ENCODE measurements around the gene GNA15.
A peak's percentile ranks its signal among the peaks of the same experiment; 100 is the strongest.

Gene GNA15

DNA sequence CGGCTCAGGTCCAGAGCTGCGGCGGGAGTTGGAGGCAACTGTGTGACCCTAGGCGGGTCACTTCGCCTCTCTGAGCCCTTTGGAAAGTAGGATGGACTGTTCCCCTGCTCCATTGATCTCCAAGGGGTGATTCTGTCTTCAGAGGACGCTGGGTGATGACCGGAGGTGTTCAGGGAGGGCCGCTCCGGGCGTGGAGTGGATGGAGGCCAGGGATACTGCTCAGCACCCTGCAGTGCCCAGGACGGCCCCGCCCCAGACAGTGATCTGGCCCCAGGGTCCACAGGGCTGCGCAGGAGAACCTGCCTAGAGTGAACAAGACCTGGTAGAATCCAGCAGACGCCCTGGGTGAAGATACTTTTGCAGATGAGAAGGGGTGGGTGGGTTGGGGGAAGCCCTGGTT lies 56.9 kb downstream of the GNA15 start:
- POLR2A ChIA-PET: no interaction called here
- no peaks in the 10 kb centered on the region for H3K4me1 ChIP-seq (ENCODE audit: control insufficient read depth, insufficient read depth, low read length)
- peaks cover 0 to 62% of the 10 kb centered on the region in 2 experiments; a peak in 2 of 3 replicates for H3K36me3 ChIP-seq (ENCODE audit: control insufficient read depth in 2 of 2, insufficient read depth in 1 of 2, low read length in 2 of 2)
- CTCF ChIA-PET: no interaction called here
- H3K4me3 ChIP-seq (ENCODE audit: low read depth, low read length): no peak overlapping the region
- H3K9me3 ChIP-seq (ENCODE audit: control insufficient read depth, insufficient read depth, low read depth, low read length): no peaks in the 10 kb centered on the region
- H3K27ac ChIP-seq (ENCODE audit: extremely low read depth, low read depth, low read length): no peak overlapping the region
- TF ChIP-seq HIC1 (tag by site-specific recombination; IDR thresholded peaks at IDR 0.05): no peak
- no peak for TF ChIP-seq ZNF645 (tag by site-specific recombination; IDR thresholded peaks at IDR 0.05)
- no peak for TF ChIP-seq ZNF660 (tag by site-specific recombination; IDR thresholded peaks at IDR 0.05)
- no peak for TF ChIP-seq ZBTB44 (tag by site-specific recombination; IDR thresholded peaks at IDR 0.05)
- TF ChIP-seq ZNF266 (tag by site-specific recombination; IDR thresholded peaks at IDR 0.05; ENCODE audit: low read depth): no peak
- no peak for TF ChIP-seq HOXC10 (CRISPR knock-in tag; IDR thresholded peaks at IDR 0.05)
- no peak for TF ChIP-seq ZNF140 (tag by site-specific recombination; IDR thresholded peaks at IDR 0.05)
- no peak for TF ChIP-seq ZBTB8A (tag by site-specific recombination; IDR thresholded peaks at IDR 0.05)

- H3K4me1 ChIP-seq (ENCODE audit: control insufficient read depth, insufficient read depth, low read length): no peaks in the 10 kb centered on the region
- H3K27ac ChIP-seq (ENCODE audit: extremely low read depth, low read depth, low read length): no peak overlapping the region
- CTCF ChIA-PET: interaction anchor here (0.6 to 0.7 kb wide), 2 partner anchors 120 to 1434 kb away, joined by 3 read pairs; no protein-coding TSS in a partner anchor
- peaks cover 0 to 57% of the 10 kb centered on the region in 2 experiments; a peak in 2 of 3 replicates for H3K36me3 ChIP-seq (ENCODE audit: control insufficient read depth in 2 of 2, insufficient read depth in 1 of 2, low read length in 2 of 2)
- POLR2A ChIA-PET: no interaction called here
- no peak overlapping the region for H3K4me3 ChIP-seq (ENCODE audit: low read depth, low read length)
- H3K9me3 ChIP-seq (ENCODE audit: control insufficient read depth, insufficient read depth, low read depth, low read length): no peaks in the 10 kb centered on the region
- no peak for TF ChIP-seq ZNF175 (tag by site-specific recombination; IDR thresholded peaks at IDR 0.05)
- no peak for TF ChIP-seq ZNF501 (tag by site-specific recombination; IDR thresholded peaks at IDR 0.05)
- no peak for TF ChIP-seq ZNF23 (tag by site-specific recombination; IDR thresholded peaks at IDR 0.05; ENCODE audit: borderline replicate concordance)
- no peak for TF ChIP-seq HIC1 (tag by site-specific recombination; IDR thresholded peaks at IDR 0.05)
- no peak for TF ChIP-seq ZSCAN23 (tag by site-specific recombination; IDR thresholded peaks at IDR 0.05)
- TF ChIP-seq ZNF274 (IDR thresholded peaks at IDR 0.05; ENCODE audit: low read length): no peak
- no peak for TF ChIP-seq ZNF274 (tag by site-specific recombination; IDR thresholded peaks at IDR 0.05; ENCODE audit: borderline replicate concordance)
- TF ChIP-seq ZNF223 (tag by site-specific recombination; IDR thresholded peaks at IDR 0.05): no peak
- 0 out of 2 replicates have a peak, but pooled peaks have one; percentile 39 for TF ChIP-seq GLIS1 (tag by site-specific recombination; IDR thresholded peaks at IDR 0.05)
- peak; percentile 49 for TF ChIP-seq ZFHX2 (tag by site-specific recombination; conservative IDR thresholded peaks at IDR 0.05)
- peak; percentile 42; the same call in 1 of the 2 replicates for TF ChIP-seq EGR2 (tag by site-specific recombination; IDR thresholded peaks at IDR 0.05; ENCODE audit: low read depth)
- no peak for TF ChIP-seq SALL2 (tag by site-specific recombination; IDR thresholded peaks at IDR 0.05; ENCODE audit: borderline replicate concordance)
- TF ChIP-seq, protein P1, sequence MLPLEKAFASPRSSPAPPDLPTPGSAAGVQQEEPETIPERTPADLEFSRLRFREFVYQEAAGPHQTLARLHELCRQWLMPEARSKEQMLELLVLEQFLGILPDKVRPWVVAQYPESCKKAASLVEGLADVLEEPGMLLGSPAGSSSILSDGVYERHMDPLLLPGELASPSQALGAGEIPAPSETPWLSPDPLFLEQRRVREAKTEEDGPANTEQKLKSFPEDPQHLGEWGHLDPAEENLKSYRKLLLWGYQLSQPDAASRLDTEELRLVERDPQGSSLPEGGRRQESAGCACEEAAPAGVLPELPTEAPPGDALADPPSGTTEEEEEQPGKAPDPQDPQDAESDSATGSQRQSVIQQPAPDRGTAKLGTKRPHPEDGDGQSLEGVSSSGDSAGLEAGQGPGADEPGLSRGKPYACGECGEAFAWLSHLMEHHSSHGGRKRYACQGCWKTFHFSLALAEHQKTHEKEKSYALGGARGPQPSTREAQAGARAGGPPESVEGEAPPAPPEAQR (tag by site-specific recombination; IDR thresholded peaks at IDR 0.05): no peak
- TF ChIP-seq ZNF366 (tag by site-specific recombination; conservative IDR thresholded peaks at IDR 0.05): no peak
- TF ChIP-seq ZNF571 (tag by site-specific recombination; IDR thresholded peaks at IDR 0.05): no peak
- no peak for TF ChIP-seq ZNF530 (tag by site-specific recombination; IDR thresholded peaks at IDR 0.05; ENCODE audit: low read depth)
- no peak for TF ChIP-seq ZNF600 (tag by site-specific recombination; IDR thresholded peaks at IDR 0.05)
- TF ChIP-seq YY2 (tag by site-specific recombination; IDR thresholded peaks at IDR 0.05): no peak
Measured at GRCh38 chr19:3193256-3194105, 57.6 kb downstream of the GNA15 start.
